Amniotic stem cell (primary cell): Measurements from ENCODE around the gene OR7D4.
"Not testable (repeated sequence)": the region's sequence is repeated elsewhere in the genome, so short reads cannot be mapped to it uniquely, and the experiment has no call there.

Experiments used
- DNase-seq: peaks from one replicate; lab custom pipeline; 2025; lab: John Stamatoyannopoulos, UW

OR7D4 gene

GRCh38 chr19:9219489-9219888 lies at the start of gene OR7D4:
Gene OR7D4, minus strand, starts transcription at chr19:9219589. Its CDS starts 4,752 bp downstream, at chr19:9214837.
- DNase-seq: no peak

- DNase-seq: no peak
These were observed 31.8 kb upstream of the OR7D4 start for GRCh38 chr19:9251236-9251635.

- no peak for DNase-seq
These were observed 31.2 kb upstream of the OR7D4 start, which contains the start of gene OR7E24 for GRCh38 chr19:9250630-9251029. Gene OR7E24, plus strand, starts transcription at chr19:9250930. Its CDS starts 114 bp downstream, at chr19:9251044.

GRCh38 chr19:9205501-9206113 lies 13.8 kb downstream of the OR7D4 start:
- peak; percentile 9 for DNase-seq

GRCh38 chr19:9198044-9198443 lies 21.3 kb downstream of the OR7D4 start:
- not testable (repeated sequence) for DNase-seq

- no peak for DNase-seq
These were observed 29.9 kb downstream of the OR7D4 start for GRCh38 chr19:9189535-9189934.

GRCh38 chr19:9187191-9187590 lies 32.2 kb downstream of the OR7D4 start:
- no peak for DNase-seq

GRCh38 chr19:9183000-9183399 lies 36.4 kb downstream of the OR7D4 start:
- no peak for DNase-seq

- no peak for DNase-seq
These were observed 40.5 kb downstream of the OR7D4 start, which contains the start of gene OR7D2 for GRCh38 chr19:9178901-9179300. Gene OR7D2, plus strand, starts transcription at chr19:9178979. Its CDS starts 6,803 bp downstream, at chr19:9185782.

- no peak for DNase-seq
These were observed 44.1 kb downstream of the OR7D4 start for GRCh38 chr19:9175326-9175725.

- no peak for DNase-seq
These were observed 47.9 kb downstream of the OR7D4 start for GRCh38 chr19:9171393-9171991.

GRCh38 chr19:9166846-9167245 lies 52.5 kb downstream of the OR7D4 start:
- DNase-seq: no peak

GRCh38 chr19:9165261-9165660 lies 54.1 kb downstream of the OR7D4 start:
- DNase-seq: no peak

- no peak for DNase-seq
These were observed 58.0 kb downstream of the OR7D4 start for GRCh38 chr19:9161427-9161826.
